ENCODE data around the gene PTGS1.

DNA sequence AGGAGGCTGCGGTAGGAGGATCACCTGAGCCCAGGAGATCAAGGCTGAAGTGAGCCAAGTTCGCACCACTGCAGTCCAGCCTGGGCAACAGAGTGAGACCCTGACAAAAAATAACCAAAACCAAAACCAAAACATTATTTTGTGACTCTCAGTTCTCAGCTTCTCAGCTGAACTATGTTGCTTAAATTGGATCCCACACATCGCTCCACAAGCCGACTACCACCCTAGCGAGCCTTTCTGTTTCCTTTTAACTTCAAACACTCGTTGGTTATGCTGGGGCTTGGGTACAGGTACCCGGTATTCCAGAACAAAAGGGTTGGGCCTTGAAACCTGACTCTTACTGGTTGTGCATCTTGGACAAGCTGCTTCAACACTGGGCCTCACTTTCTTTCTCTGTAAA lies 3.8 kb upstream of the PTGS1 start:
- TF ChIP-seq RAD21 (conservative IDR thresholded peaks at IDR 0.05 in 1 of 2, IDR thresholded peaks at IDR 0.05 in 1 of 2) = no peak
- TF ChIP-seq, protein P1, sequence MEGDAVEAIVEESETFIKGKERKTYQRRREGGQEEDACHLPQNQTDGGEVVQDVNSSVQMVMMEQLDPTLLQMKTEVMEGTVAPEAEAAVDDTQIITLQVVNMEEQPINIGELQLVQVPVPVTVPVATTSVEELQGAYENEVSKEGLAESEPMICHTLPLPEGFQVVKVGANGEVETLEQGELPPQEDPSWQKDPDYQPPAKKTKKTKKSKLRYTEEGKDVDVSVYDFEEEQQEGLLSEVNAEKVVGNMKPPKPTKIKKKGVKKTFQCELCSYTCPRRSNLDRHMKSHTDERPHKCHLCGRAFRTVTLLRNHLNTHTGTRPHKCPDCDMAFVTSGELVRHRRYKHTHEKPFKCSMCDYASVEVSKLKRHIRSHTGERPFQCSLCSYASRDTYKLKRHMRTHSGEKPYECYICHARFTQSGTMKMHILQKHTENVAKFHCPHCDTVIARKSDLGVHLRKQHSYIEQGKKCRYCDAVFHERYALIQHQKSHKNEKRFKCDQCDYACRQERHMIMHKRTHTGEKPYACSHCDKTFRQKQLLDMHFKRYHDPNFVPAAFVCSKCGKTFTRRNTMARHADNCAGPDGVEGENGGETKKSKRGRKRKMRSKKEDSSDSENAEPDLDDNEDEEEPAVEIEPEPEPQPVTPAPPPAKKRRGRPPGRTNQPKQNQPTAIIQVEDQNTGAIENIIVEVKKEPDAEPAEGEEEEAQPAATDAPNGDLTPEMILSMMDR (IDR thresholded peaks at IDR 0.05) = no peak
- no peak for TF ChIP-seq POLR2A (IDR thresholded peaks at IDR 0.05; ENCODE audit: low read length)
- TF ChIP-seq, protein P2, sequence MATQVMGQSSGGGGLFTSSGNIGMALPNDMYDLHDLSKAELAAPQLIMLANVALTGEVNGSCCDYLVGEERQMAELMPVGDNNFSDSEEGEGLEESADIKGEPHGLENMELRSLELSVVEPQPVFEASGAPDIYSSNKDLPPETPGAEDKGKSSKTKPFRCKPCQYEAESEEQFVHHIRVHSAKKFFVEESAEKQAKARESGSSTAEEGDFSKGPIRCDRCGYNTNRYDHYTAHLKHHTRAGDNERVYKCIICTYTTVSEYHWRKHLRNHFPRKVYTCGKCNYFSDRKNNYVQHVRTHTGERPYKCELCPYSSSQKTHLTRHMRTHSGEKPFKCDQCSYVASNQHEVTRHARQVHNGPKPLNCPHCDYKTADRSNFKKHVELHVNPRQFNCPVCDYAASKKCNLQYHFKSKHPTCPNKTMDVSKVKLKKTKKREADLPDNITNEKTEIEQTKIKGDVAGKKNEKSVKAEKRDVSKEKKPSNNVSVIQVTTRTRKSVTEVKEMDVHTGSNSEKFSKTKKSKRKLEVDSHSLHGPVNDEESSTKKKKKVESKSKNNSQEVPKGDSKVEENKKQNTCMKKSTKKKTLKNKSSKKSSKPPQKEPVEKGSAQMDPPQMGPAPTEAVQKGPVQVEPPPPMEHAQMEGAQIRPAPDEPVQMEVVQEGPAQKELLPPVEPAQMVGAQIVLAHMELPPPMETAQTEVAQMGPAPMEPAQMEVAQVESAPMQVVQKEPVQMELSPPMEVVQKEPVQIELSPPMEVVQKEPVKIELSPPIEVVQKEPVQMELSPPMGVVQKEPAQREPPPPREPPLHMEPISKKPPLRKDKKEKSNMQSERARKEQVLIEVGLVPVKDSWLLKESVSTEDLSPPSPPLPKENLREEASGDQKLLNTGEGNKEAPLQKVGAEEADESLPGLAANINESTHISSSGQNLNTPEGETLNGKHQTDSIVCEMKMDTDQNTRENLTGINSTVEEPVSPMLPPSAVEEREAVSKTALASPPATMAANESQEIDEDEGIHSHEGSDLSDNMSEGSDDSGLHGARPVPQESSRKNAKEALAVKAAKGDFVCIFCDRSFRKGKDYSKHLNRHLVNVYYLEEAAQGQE (IDR thresholded peaks at IDR 0.05) = no peak
